HEK293T (cell line): Measurements from ENCODE around the gene VNN1.

Experiments used
- ARNT ChIP-seq: fragments of 450-650 bp; IDR thresholded peaks from 2 replicates; pipeline ENCODE4 v1.6.1; 2017; ENCODE audit warnings: mild to moderate bottlenecking
- BHLHE40 ChIP-seq: fragments of 450-650 bp; IDR thresholded peaks from 2 replicates; pipeline ENCODE4 v1.6.1; 2016; ENCODE audit warnings: mild to moderate bottlenecking, moderate library complexity, borderline replicate concordance
- ELF4 ChIP-seq: fragments of 450-650 bp; IDR thresholded peaks from 2 replicates; pipeline ENCODE4 v1.6.1; 2017; ENCODE audit warnings: antibody characterized with exemption
- FOXA1 ChIP-seq: fragments of 450-650 bp; IDR thresholded peaks from 2 replicates; pipeline ENCODE4 v1.6.1; 2016; ENCODE audit warnings: mild to moderate bottlenecking
- FOXK2 ChIP-seq: fragments of 450-650 bp; IDR thresholded peaks from 2 replicates; pipeline ENCODE4 v1.6.1; 2016; ENCODE audit warnings: mild to moderate bottlenecking
- FOXM1 ChIP-seq: fragments of 450-650 bp; IDR thresholded peaks from 2 replicates; pipeline ENCODE4 v1.6.1; 2017; ENCODE audit warnings: mild to moderate bottlenecking, borderline replicate concordance
- HDGF ChIP-seq: fragments of 450-650 bp; IDR thresholded peaks from 2 replicates; pipeline ENCODE4 v1.6.1; 2017; ENCODE audit warnings: antibody characterized with exemption, borderline replicate concordance
- LEF1 ChIP-seq: fragments of 450-650 bp; IDR thresholded peaks from 2 replicates; pipeline ENCODE4 v1.6.1; 2017; ENCODE audit warnings: mild to moderate bottlenecking, borderline replicate concordance
- NFRKB ChIP-seq: fragments of 450-650 bp; IDR thresholded peaks from 2 replicates; pipeline ENCODE4 v1.6.1; 2016; ENCODE audit warnings: mild to moderate bottlenecking, moderate library complexity
- SP1 ChIP-seq: fragments of 450-650 bp; IDR thresholded peaks from 2 replicates; pipeline ENCODE4 v1.6.1; 2017
- SUZ12 ChIP-seq: fragments of 450-650 bp; IDR thresholded peaks from 2 replicates; pipeline ENCODE4 v1.6.1; 2016; ENCODE audit warnings: mild to moderate bottlenecking
- TARDBP ChIP-seq: fragments of 450-650 bp; IDR thresholded peaks from 2 replicates; pipeline ENCODE4 v1.6.1; 2016
- ZNF384 ChIP-seq: fragments of 450-650 bp; IDR thresholded peaks from 2 replicates; pipeline ENCODE4 v1.6.1; 2016
- TF ChIP-seq, protein P1 (sequence below): fragments of 450-650 bp; IDR thresholded peaks from 2 replicates; pipeline ENCODE4 v1.6.1; 2016

DNA sequence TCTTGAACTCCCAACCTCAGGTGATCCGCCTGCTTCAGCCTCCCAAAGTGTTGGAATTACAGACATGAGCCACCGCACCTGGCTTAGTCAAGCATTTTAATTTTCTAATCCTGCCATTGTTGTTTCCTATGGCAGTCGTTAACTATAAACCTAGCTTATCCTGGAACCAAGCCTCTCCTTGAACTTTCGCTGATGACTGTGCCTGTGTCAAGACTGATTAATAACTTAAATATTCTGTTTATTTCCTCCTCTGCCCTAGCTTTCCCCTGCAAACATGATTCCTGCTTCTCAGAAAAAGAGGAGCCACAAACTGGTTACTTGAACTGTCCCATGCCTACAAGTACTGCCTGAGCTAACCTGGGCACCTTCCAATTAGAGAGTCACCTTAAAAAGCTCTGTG, 1.5 kb downstream of the VNN1 start:
- TF ChIP-seq FOXK2 = no peak
- no peak for TF ChIP-seq FOXM1
- TF ChIP-seq LEF1 = no peak
- no peak for TF ChIP-seq ELF4
- no peak for TF ChIP-seq SP1
- no peak for TF ChIP-seq SUZ12
- TF ChIP-seq, protein P1, sequence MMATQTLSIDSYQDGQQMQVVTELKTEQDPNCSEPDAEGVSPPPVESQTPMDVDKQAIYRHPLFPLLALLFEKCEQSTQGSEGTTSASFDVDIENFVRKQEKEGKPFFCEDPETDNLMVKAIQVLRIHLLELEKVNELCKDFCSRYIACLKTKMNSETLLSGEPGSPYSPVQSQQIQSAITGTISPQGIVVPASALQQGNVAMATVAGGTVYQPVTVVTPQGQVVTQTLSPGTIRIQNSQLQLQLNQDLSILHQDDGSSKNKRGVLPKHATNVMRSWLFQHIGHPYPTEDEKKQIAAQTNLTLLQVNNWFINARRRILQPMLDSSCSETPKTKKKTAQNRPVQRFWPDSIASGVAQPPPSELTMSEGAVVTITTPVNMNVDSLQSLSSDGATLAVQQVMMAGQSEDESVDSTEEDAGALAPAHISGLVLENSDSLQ = no peak
- TF ChIP-seq ARNT = no peak
- TF ChIP-seq TARDBP = no peak
- TF ChIP-seq ZNF384 = no peak
- no peak for TF ChIP-seq HDGF
- TF ChIP-seq FOXA1 = no peak
- no peak for TF ChIP-seq BHLHE40
- TF ChIP-seq NFRKB = no peak
